Activated gamma-delta T cell treated with Interleukin-2 at 50 U/mL for 16 hours (primary cell): ENCODE data around the gene TSPAN32.
A peak's percentile ranks its signal among the peaks of the same experiment; 100 is the strongest.

Source experiments
- DNase-seq: peaks from one replicate; pipeline ENCODE4 v3.0.0-alpha.2; 2020

TSPAN32 gene

GRCh38 chr11:2290351-2290841 lies 11.4 kb upstream of the TSPAN32 start:
- DNase-seq = no peak

- DNase-seq = no peak
Observed at GRCh38 chr11:2293531-2293971, 8.3 kb upstream of the TSPAN32 start.

GRCh38 chr11:2293984-2294925 lies 7.6 kb upstream of the TSPAN32 start:
- no peak for DNase-seq

GRCh38 chr11:2294926-2295290 lies 6.9 kb upstream of the TSPAN32 start:
- no peak for DNase-seq

GRCh38 chr11:2295971-2296912 lies 5.6 kb upstream of the TSPAN32 start:
- DNase-seq = no peak

GRCh38 chr11:2296913-2297622 lies 4.7 kb upstream of the TSPAN32 start:
- DNase-seq = no peak

- no peak for DNase-seq
Observed at GRCh38 chr11:2297623-2298030, 4.2 kb upstream of the TSPAN32 start.

GRCh38 chr11:2298131-2298794 lies 3.5 kb upstream of the TSPAN32 start:
- DNase-seq = no peak

- DNase-seq = peak; percentile 36
Observed at GRCh38 chr11:2298795-2299761, 2.7 kb upstream of the TSPAN32 start.

- no peak for DNase-seq
Observed at GRCh38 chr11:2299773-2300172, 2.0 kb upstream of the TSPAN32 start.

- peak; percentile 47 for DNase-seq
Observed at GRCh38 chr11:2300290-2300935, 1.4 kb upstream of the TSPAN32 start.

- DNase-seq = no peak
Observed at GRCh38 chr11:2300936-2301630, 730 bp upstream of the TSPAN32 start.

- DNase-seq = peak; percentile 42
Observed at GRCh38 chr11:2302306-2302895, 588 bp downstream of the TSPAN32 start.

- no peak for DNase-seq
Observed at GRCh38 chr11:2302896-2303626, 1.2 kb downstream of the TSPAN32 start.

- no peak for DNase-seq
Observed at GRCh38 chr11:2303627-2304505, 2.1 kb downstream of the TSPAN32 start.

- no peak for DNase-seq
Observed at GRCh38 chr11:2304506-2305139, 2.8 kb downstream of the TSPAN32 start.
